A549 (cell line): Measurements from ENCODE around the gene HMX2. TPM values are rescaled to one million over a fixed set of nuclear protein-coding genes. Genes with fewer than 3 reads are reported as not detected.
A peak's percentile ranks its signal among the peaks of the same experiment; 100 is the strongest.
"Not testable (repeated sequence)": the region's sequence is repeated elsewhere in the genome, so short reads cannot be mapped to it uniquely, and the experiment has no call there.

Experiments used
- ATAC-seq, 2 experiments: fragments of 200-7000 bp in 1 of 2; fragments of >200 bp in 1 of 2; cut with Nextera tagmentation in 1 of 2; cut with Tn5 transposase in 1 of 2; 3 replicates each; pipeline versions ENCODE4 v1.8.0 to v1.9.1; 2018 to 2020; ENCODE audit warnings: mild to moderate bottlenecking in 1 of 2, moderate library complexity in 1 of 2
- CTCF ChIA-PET: fragments of 300-600 bp; sonication (Branson Sonifier 250); formaldehyde crosslinking; extraction: SDS; loops from one replicate; lab custom pipeline; 2021; ENCODE audit warnings: antibody characterized with exemption, inconsistent platforms; lab: Yijun Ruan, JAX
- POLR2A ChIA-PET: fragments of 350-600 bp; formaldehyde crosslinking; extraction: SDS; loops from one replicate; lab custom pipeline; 2021; ENCODE audit warnings: antibody characterized with exemption, inconsistent platforms; lab: Yijun Ruan, JAX
- DNase-seq, 2 experiments: peaks; one replicate each; pipeline versions ENCODE4 v3.0.0 to v3.0.0-alpha.2; 2011 to 2016; ENCODE audit warnings: low read depth in 1 of 2, low spot score in 1 of 2
- FAIRE-seq: peaks from 2 replicates; lab custom pipeline; 2011; peaks lifted over from hg19 to GRCh38; lab: Jason Lieb, UNC
- H3K27ac ChIP-seq, 2 experiments: fragments of >200 bp; sonication (Bioruptor Twin); formaldehyde crosslinking; 3 replicates each; pipeline ENCODE4 v1.5.1; 2016 to 2017
- H3K4me1 ChIP-seq: fragments of >200 bp; sonication (Bioruptor Twin); formaldehyde crosslinking; 3 replicates; pipeline ENCODE4 v1.6.1; 2016
- H3K4me2 ChIP-seq: fragments of >200 bp; sonication (Bioruptor Twin); formaldehyde crosslinking; 3 replicates; pipeline ENCODE4 v1.6.1; 2016
- H3K4me3 ChIP-seq: fragments of >200 bp; sonication (Bioruptor Twin); formaldehyde crosslinking; 3 replicates; pipeline ENCODE4 v1.5.1; 2016
- H3K9me3 ChIP-seq: fragments of >200 bp; sonication (Bioruptor Twin); formaldehyde crosslinking; 3 replicates; pipeline ENCODE4 v1.6.1; 2016
- CHD4 ChIP-seq: fragments of 200-600 bp; sonication (generic); IDR thresholded peaks from 2 replicates; pipeline ENCODE4 v1.6.1; 2016; ENCODE audit warnings: antibody characterized with exemption, mild to moderate bottlenecking, borderline replicate concordance
- EHMT2 ChIP-seq: fragments of 200-600 bp; sonication (generic); IDR thresholded peaks from 2 replicates; pipeline ENCODE4 v1.6.1; 2016; ENCODE audit warnings: antibody characterized with exemption, low read depth, mild to moderate bottlenecking, moderate library complexity
- FOSL2 ChIP-seq, 2 experiments: fragments of 450-650 bp in 1 of 2; fragments of >200 bp in 1 of 2; sonication (Bioruptor Twin) in 1 of 2; formaldehyde crosslinking; IDR thresholded peaks; 2 replicates each; pipeline versions ENCODE4 v1.5.0 to v1.6.1; 2016 to 2020; ENCODE audit warnings: mild to moderate bottlenecking in 1 of 2, moderate library complexity in 1 of 2
- FOXS1 ChIP-seq: fragments of 250-450 bp; sonication (Bioruptor Pico); IDR thresholded peaks from 2 replicates; pipeline ENCODE4 v1.5.0; 2020; ENCODE audit warnings: mild to moderate bottlenecking, moderate library complexity
- GATA3 ChIP-seq: IDR thresholded peaks from 2 replicates; pipeline ENCODE4 v1.6.1; 2012; ENCODE audit warnings: borderline replicate concordance
- HOXB5 ChIP-seq: fragments of 250-450 bp; sonication (Bioruptor Pico); IDR thresholded peaks from 2 replicates; pipeline ENCODE4 v1.5.0; 2020; ENCODE audit warnings: mild to moderate bottlenecking, moderate library complexity
- JUNB ChIP-seq: fragments of >200 bp; sonication (Bioruptor Twin); formaldehyde crosslinking; IDR thresholded peaks from 2 replicates; pipeline ENCODE4 v1.6.1; 2016
- KDM5A ChIP-seq: fragments of 200-600 bp; sonication (generic); IDR thresholded peaks from 2 replicates; pipeline ENCODE4 v1.6.1; 2016; ENCODE audit warnings: antibody characterized with exemption, mild to moderate bottlenecking
- MAFK ChIP-seq: fragments of 450-650 bp; IDR thresholded peaks from 2 replicates; pipeline ENCODE4 v1.6.1; 2014; ENCODE audit not compliant: partially characterized antibody
- NFE2L2 ChIP-seq: fragments of 150-350 bp; conservative IDR thresholded peaks from 2 replicates; pipeline ENCODE4 v1.6.1; 2014; ENCODE audit warnings: low read length
- POLR2A ChIP-seq: IDR thresholded peaks from 2 replicates; pipeline ENCODE4 v1.6.1; 2012; ENCODE audit warnings: mild to moderate bottlenecking, low read length
- RAD21 ChIP-seq, 2 experiments: fragments of >200 bp in 1 of 2; sonication (Bioruptor Twin) in 1 of 2; formaldehyde crosslinking in 1 of 2; IDR thresholded peaks in 1 of 2; conservative IDR thresholded peaks in 1 of 2; 2 replicates in 1 of 2; 3 replicates in 1 of 2; pipeline ENCODE4 v1.6.1; 2012 to 2018; ENCODE audit warnings: inconsistent platforms in 1 of 2
- SMC3 ChIP-seq: fragments of >200 bp; sonication (Bioruptor Twin); formaldehyde crosslinking; IDR thresholded peaks from 3 replicates; pipeline ENCODE4 v1.6.1; 2018; ENCODE audit warnings: inconsistent platforms
- SREBF2 ChIP-seq: fragments of 450-650 bp; IDR thresholded peaks from 2 replicates; pipeline ENCODE4 v1.6.1; 2014; ENCODE audit warnings: mild to moderate bottlenecking, moderate library complexity
- ZC3H11A ChIP-seq: fragments of 450-650 bp; IDR thresholded peaks from 2 replicates; pipeline ENCODE4 v1.6.1; 2014; ENCODE audit warnings: antibody characterized with exemption, mild to moderate bottlenecking
- ZFP36 ChIP-seq: fragments of 450-650 bp; IDR thresholded peaks from 2 replicates; pipeline ENCODE4 v1.6.1; 2014; ENCODE audit warnings: borderline replicate concordance; ENCODE audit not compliant: partially characterized antibody
- ZNF302 ChIP-seq: fragments of 250-450 bp; sonication (Bioruptor Pico); IDR thresholded peaks from 2 replicates; pipeline ENCODE4 v1.9.0; 2021; ENCODE audit warnings: inconsistent platforms, mild to moderate bottlenecking, moderate library complexity
- WGBS: methylation state at CpG from one replicate; pipeline ENCODE4 v1.1.6; 2017; ENCODE audit errors: missing lambda C conversion rate; 5-methylcytosine and 5-hydroxymethylcytosine counted together
- polyA plus RNA-seq, 4 experiments: library from polyadenylated mRNA; depleted of rRNA in 3 of 4; stranded (reverse); fragments of >200 nt; fragmentation: RNase III in 1 of 4; extraction: RNeasy Plus Mini Kit Qiagen cat#74134 plus additional on column Dnase treatment in 1 of 4; gene quantifications; 2 replicates in 3 of 4; 3 replicates in 1 of 4; pipeline ENCODE4 v1.2.3, GENCODE V29; 2011 to 2017
- TF ChIP-seq, protein P1 (sequence below): fragments of >200 bp; sonication (Bioruptor Twin); formaldehyde crosslinking; IDR thresholded peaks from 2 replicates; pipeline ENCODE4 v1.6.1; 2016
- TF ChIP-seq, protein P2 (sequence below): fragments of 150-350 bp; IDR thresholded peaks from 2 replicates; pipeline ENCODE4 v1.6.1; 2014; ENCODE audit warnings: low read depth, mild to moderate bottlenecking, low read length
- TF ChIP-seq, protein P3 (sequence below): fragments of >200 bp; sonication (Bioruptor Twin); formaldehyde crosslinking; IDR thresholded peaks from 3 replicates; pipeline ENCODE4 v1.5.1; 2016

The HMX2 gene
- polyA plus RNA-seq, 2 of the 4 experiments (the other 2 are of a cell fraction), result 0.08 TPM; not detected in 1

DNA sequence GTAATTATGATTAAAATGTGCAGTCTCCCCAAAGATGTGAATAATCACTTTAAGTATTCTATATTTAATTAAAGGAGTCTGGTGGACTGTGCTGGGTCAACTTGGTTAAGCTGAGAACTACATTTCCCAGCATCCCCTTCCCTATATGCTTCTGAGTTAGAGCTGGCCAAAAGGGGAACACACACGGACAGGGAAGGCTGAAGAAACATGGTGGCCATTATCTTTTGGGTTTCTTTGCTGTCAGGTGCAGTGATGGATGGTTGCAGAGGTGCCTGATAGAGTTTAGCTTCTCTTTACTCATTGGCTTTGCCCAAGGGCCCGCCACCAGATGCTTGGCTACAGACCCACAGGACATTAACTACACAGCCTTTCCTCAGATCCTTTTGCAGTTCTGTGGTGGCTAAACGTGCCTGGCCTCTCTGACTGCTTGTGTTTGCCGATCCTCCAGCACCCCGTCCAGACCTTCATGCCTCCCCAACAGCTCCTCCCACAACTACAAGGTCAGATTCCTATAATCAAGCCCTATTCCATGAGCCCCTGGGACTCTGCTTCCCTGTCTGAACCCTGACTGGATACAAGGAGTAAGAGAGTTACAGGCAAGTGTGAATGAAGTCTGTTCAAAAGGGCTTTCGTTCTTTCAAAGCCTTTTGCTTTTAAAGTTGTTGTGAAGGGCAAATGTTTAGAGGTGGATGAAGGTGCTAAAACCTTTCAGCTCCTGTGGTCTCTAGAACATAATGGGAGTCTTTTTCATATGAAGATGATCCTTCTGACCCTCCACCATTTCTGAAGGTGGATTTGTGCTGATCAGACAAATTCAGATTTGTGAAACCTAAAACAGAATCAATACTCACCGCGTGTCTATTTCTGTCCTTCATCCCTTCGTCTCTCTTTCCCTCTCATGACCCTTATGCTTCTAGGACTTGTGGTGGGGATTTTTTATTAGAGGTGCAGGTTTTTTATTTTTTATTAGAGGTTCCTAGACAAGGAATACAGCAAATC lies 27.8 kb downstream of the HMX2 start:
- no peaks in the 10 kb centered on the region for H3K4me1 ChIP-seq
- ChIA-PET CTCF (interaction anchor here (1.2 kb wide), 1 partner anchor 35 kb away, joined by 3 read pairs; no protein-coding TSS in a partner anchor), POLR2A (no interaction called here)
- H3K9me3 ChIP-seq, result no peaks in the 10 kb centered on the region
- ATAC-seq (no peak), DNase-seq (no peak), FAIRE-seq (no peak)
- H3K4me2 ChIP-seq, result no peak overlapping the region
- WGBS, result 90% methylated on average over 9 of the region's 9 CpGs
- no peak overlapping the region for H3K27ac ChIP-seq
- H3K4me3 ChIP-seq, result no peak overlapping the region
- TF ChIP-seq MAFK, result peak; percentile 81
- TF ChIP-seq, protein P1, sequence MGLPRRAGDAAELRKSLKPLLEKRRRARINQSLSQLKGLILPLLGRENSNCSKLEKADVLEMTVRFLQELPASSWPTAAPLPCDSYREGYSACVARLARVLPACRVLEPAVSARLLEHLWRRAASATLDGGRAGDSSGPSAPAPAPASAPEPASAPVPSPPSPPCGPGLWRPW, result no peak

DNA sequence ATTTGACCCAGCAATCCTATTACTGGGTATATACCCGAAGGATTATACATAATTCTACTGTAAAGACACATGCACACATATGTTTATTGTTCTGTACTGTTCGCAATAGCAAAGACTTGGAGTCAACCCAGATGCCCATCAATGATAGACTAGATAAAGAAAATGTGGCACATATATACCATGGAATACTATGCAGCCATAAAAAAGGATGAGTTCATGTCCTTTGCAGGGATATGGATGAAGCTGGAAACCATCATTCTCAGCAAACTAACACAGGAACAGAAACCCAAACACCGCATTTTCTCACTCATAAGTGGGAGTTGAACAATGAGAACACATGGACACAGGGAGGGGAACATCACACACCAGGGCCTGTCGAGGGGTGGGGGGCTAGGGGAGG lies 30.5 kb downstream of the HMX2 start:
- FAIRE-seq, CTCF ChIA-PET, ATAC-seq, H3K4me1 ChIP-seq, H3K4me2 ChIP-seq, H3K27ac ChIP-seq, H3K4me3 ChIP-seq, POLR2A ChIA-PET, DNase-seq: not testable (repeated sequence)
- WGBS, result 93% methylated on average over 3 of the region's 4 CpGs
- H3K9me3 ChIP-seq, result peaks cover 15% of the 10 kb centered on the region; the same call in 1 of the 3 replicates

DNA sequence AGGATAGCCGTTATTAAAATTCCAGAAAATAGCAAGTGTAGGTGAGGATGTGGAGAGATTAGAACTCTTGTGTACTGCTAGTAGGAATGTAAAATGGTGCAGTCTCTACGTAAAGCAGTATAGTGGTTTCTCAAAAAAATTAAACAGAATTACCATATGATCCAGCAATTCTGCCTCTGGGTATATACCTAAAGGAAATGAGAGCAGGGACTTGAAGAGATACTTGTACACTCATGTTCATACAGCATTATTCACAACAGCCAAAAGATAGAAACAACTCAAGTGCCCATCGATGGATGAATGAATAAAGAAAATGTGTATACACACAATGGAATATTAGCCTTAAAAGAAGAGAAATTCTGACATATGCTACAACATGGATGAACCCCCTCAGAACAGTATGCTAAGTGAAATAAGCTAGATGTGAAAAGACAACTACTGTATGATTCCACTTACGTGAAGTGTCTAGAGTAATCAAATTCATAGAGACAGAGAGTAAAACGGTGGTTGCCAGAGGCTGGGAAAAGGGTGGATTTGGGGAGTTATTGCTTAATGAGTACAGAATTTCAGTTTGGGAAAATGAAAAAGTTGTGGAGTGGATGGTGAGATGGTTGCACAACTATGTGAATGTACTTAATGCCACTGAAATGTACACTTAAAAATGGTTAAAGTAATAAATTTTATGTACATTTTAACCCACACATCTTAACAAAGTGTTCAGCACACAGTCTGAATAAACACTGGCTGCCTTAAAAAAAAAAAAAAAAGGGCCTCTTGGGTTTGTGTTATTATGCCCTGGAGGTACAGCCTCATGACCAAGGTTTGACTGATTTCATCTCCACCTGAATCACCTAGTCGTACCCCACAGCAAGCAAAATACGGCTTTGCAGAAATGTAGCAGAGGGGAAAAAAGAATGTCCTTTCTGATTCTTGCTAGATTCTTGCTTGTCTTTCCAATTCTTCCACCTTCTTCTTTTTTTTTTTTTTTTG lies 32.5 kb downstream of the HMX2 start:
- H3K4me3 ChIP-seq, result no peak overlapping the region
- FAIRE-seq, result no peak
- WGBS, result 82% methylated on average over 7 of the region's 7 CpGs
- no peak for ATAC-seq
- no peak for DNase-seq
- ChIA-PET POLR2A (no interaction called here), CTCF (no interaction called here)
- no peaks in the 10 kb centered on the region for H3K4me1 ChIP-seq
- no peak overlapping the region for H3K27ac ChIP-seq
- H3K9me3 ChIP-seq, result peaks cover 29% of the 10 kb centered on the region
- TF ChIP-seq FOSL2 (IDR thresholded peaks at IDR 0.05) (no peak), FOSL2 (CRISPR knock-in tag; IDR thresholded peaks at IDR 0.05) (no peak), ZC3H11A (no peak), FOXS1 (CRISPR knock-in tag) (no peak), ZFP36 (no peak), POLR2A (no peak), EHMT2 (no peak)
- TF ChIP-seq, protein P2, sequence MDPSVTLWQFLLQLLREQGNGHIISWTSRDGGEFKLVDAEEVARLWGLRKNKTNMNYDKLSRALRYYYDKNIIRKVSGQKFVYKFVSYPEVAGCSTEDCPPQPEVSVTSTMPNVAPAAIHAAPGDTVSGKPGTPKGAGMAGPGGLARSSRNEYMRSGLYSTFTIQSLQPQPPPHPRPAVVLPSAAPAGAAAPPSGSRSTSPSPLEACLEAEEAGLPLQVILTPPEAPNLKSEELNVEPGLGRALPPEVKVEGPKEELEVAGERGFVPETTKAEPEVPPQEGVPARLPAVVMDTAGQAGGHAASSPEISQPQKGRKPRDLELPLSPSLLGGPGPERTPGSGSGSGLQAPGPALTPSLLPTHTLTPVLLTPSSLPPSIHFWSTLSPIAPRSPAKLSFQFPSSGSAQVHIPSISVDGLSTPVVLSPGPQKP, result no peak
- TF ChIP-seq, all 56 proteins: peak for 0
- no peak overlapping the region for H3K4me2 ChIP-seq

DNA sequence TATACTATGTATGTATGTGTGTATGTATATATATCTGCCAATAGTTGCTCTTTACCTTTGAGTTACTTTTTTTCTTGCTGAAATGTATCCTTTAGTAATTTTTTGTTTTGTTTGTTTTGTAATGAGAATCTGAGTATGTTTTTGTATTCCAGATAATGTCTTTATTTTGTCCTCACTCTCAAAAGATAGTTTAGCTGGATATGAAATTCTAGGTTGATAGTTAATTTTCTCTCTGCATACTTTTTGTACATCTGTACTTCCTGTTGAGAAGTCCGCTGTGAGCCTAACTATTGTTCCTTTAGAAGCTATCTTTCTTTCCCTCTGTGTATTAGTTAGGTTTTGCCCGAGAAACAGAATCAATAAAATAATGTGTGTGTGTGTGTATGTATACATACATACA lies 35.8 kb downstream of the HMX2 start:
- TF ChIP-seq ZC3H11A (no peak), ZNF302 (CRISPR knock-in tag) (no peak), JUNB (no peak), CHD4 (no peak), SMC3 (no peak), HOXB5 (CRISPR knock-in tag) (no peak), POLR2A (no peak), GATA3 (no peak), KDM5A (no peak), SREBF2 (no peak), NFE2L2 (no peak), RAD21 (conservative IDR thresholded peaks at IDR 0.05 in 1 of 2, IDR thresholded peaks at IDR 0.05 in 1 of 2) (no peak)
- TF ChIP-seq, protein P3, sequence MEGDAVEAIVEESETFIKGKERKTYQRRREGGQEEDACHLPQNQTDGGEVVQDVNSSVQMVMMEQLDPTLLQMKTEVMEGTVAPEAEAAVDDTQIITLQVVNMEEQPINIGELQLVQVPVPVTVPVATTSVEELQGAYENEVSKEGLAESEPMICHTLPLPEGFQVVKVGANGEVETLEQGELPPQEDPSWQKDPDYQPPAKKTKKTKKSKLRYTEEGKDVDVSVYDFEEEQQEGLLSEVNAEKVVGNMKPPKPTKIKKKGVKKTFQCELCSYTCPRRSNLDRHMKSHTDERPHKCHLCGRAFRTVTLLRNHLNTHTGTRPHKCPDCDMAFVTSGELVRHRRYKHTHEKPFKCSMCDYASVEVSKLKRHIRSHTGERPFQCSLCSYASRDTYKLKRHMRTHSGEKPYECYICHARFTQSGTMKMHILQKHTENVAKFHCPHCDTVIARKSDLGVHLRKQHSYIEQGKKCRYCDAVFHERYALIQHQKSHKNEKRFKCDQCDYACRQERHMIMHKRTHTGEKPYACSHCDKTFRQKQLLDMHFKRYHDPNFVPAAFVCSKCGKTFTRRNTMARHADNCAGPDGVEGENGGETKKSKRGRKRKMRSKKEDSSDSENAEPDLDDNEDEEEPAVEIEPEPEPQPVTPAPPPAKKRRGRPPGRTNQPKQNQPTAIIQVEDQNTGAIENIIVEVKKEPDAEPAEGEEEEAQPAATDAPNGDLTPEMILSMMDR, result no peak
- CTCF ChIA-PET, result interaction anchor here (1.0 kb wide), 1 partner anchor 28 kb away, joined by 3 read pairs; no protein-coding TSS in a partner anchor
- POLR2A ChIA-PET, result no interaction called here
- Histone ChIP-seq H3K4me2 (no peak overlapping the region), H3K4me1 (no peaks in the 10 kb centered on the region), H3K9me3 (peaks cover 31% of the 10 kb centered on the region), H3K4me3 (no peak overlapping the region), H3K27ac (no peak overlapping the region)
- DNase-seq, result no peak
- ATAC-seq, result no peak
- FAIRE-seq, result no peak
- WGBS, result 73% methylated on average over 2 of the region's 2 CpGs
